Measurements from ENCODE around the gene MS4A14. TPM values are rescaled to one million over a fixed set of nuclear protein-coding genes. Genes with fewer than 3 reads are reported as not detected.

Gene MS4A14
- total and polyA plus RNA-seq, 2 of the 4 experiments (the other 2 are of a cell fraction): not detected

DNA sequence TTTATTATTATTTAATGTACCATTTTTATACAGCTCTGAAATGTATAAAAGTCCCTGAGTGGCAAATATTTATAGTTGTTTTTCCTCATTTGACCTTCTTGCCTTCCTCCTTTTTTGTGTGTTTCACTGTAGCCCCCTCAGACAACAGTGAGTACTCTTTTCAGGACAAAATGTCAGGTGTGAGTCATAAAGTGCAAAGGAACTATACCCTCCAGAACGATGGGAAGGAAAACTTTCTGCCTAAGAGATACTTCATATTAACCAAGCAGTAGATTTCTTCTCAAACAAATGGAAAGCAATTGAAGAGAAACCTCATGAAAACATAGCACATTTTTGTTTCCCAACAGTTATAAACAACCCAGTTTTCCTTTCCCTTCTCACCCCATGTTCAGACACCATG is 34.0 kb upstream of the MS4A14 start:
- no peak overlapping the region for H2BK120ac ChIP-seq (ENCODE audit: low read depth, low read length)
- no peak overlapping the region for H3K4me2 ChIP-seq (ENCODE audit: low read depth, low read length)
- no peak overlapping the region for H4K5ac ChIP-seq (ENCODE audit: low read depth, low read length)
- no peak overlapping the region for H2BK15ac ChIP-seq (ENCODE audit: low read depth, low read length)
- no peak overlapping the region for H2AK9ac ChIP-seq (replicated peaks; ENCODE audit: low read depth, low read length, poor library complexity)
- H3K9ac ChIP-seq (ENCODE audit: low read depth, low read length): no peak overlapping the region
- H4K91ac ChIP-seq (ENCODE audit: insufficient read depth, low read depth, low read length): no peak overlapping the region
- no peak overlapping the region for H3K14ac ChIP-seq (replicated peaks; ENCODE audit: low read depth, low read length)
- H3K18ac ChIP-seq (ENCODE audit: low read depth, low read length): no peak overlapping the region
- H3K4me1 ChIP-seq (ENCODE audit: control insufficient read depth, insufficient read depth, low read length): no peaks in the 10 kb centered on the region
- H2AFZ ChIP-seq (replicated peaks; ENCODE audit: low read length, poor library complexity): no peak overlapping the region
- ChIA-PET POLR2A (ENCODE audit: unreplicated experiment) (no interaction called here), CTCF (interaction anchor here (1.9 kb wide), 1 partner anchor 257 kb away, joined by 6 read pairs; no protein-coding TSS in a partner anchor)
- intact Hi-C loops (cut with micrococcal nuclease): no loop called here
- no peak overlapping the region for H3K27ac ChIP-seq (ENCODE audit: insufficient read depth, low read length)
- H3K36me3 ChIP-seq (ENCODE audit: control insufficient read depth, insufficient read depth, low read length): no peaks in the 10 kb centered on the region
- BruUV-seq (replicated peaks): no TSS peak
- no peak overlapping the region for H2AK5ac ChIP-seq (ENCODE audit: low read depth, low read length)
- H3K4ac ChIP-seq (ENCODE audit: low read depth, low read length): no peak overlapping the region
- H3K79me1 ChIP-seq (ENCODE audit: low read depth in 1 of 2, low read length in 2 of 2): no peaks in the 10 kb centered on the region
- no peaks in the 10 kb centered on the region for H4K20me1 ChIP-seq (ENCODE audit: insufficient read depth, low read length)
- H3K9me1 ChIP-seq (ENCODE audit: insufficient read depth, low read length): no peaks in the 10 kb centered on the region
- H2BK5ac ChIP-seq (ENCODE audit: low read depth, low read length, poor library complexity, severe bottlenecking): no peak overlapping the region
- no peak overlapping the region for H2BK20ac ChIP-seq (ENCODE audit: low read depth, low read length)
- no peak overlapping the region for H4K8ac ChIP-seq (ENCODE audit: low read depth in 2 of 2, low read length in 2 of 2)
- H3K4me3 ChIP-seq (ENCODE audit: insufficient read depth, low read depth, low read length): no peak overlapping the region
- H3K56ac ChIP-seq (ENCODE audit: extremely low read depth, insufficient read depth, low read length): no peak overlapping the region
- no CpG with 5 or more reads among the region's 1 CpG for WGBS, 2 experiments (ENCODE audit: extremely low coverage in 2 of 2, insufficient read length in 1 of 2)
- ATAC-seq (ENCODE audit: low read depth) (no peak), DNase-seq (no peak)
- H3K27me3 ChIP-seq (ENCODE audit: control insufficient read depth, insufficient read depth, low read length): no peaks in the 10 kb centered on the region
- TF ChIP-seq FOS (IDR thresholded peaks at IDR 0.05; ENCODE audit: low read depth, low read length) (no peak), RFX5 (IDR thresholded peaks at IDR 0.05; ENCODE audit: low read depth, low read length) (no peak), MAFK (IDR thresholded peaks at IDR 0.05; ENCODE audit: low read depth, low read length) (no peak), MAZ (IDR thresholded peaks at IDR 0.05; ENCODE audit: borderline replicate concordance, low read depth, low read length) (no peak), BHLHE40 (IDR thresholded peaks at IDR 0.05; ENCODE audit: low read depth, low read length) (no peak), SMC3 (IDR thresholded peaks at IDR 0.05; ENCODE audit: low read depth, low read length) (no peak), RCOR1 (IDR thresholded peaks at IDR 0.05; ENCODE audit: insufficient replicate concordance, low read length) (no peak), MXI1 (IDR thresholded peaks at IDR 0.05; ENCODE audit: borderline replicate concordance, low read depth, low read length) (no peak), NFE2L2 (IDR thresholded peaks at IDR 0.05; ENCODE audit: low read depth, low read length) (no peak), CEBPB (IDR thresholded peaks at IDR 0.05; ENCODE audit: low read depth, low read length) (no peak)
- TF ChIP-seq, protein P1, sequence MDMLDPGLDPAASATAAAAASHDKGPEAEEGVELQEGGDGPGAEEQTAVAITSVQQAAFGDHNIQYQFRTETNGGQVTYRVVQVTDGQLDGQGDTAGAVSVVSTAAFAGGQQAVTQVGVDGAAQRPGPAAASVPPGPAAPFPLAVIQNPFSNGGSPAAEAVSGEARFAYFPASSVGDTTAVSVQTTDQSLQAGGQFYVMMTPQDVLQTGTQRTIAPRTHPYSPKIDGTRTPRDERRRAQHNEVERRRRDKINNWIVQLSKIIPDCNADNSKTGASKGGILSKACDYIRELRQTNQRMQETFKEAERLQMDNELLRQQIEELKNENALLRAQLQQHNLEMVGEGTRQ (IDR thresholded peaks at IDR 0.05; ENCODE audit: low read depth, low read length): no peak
- in situ Hi-C loops (cut with MboI; ENCODE audit: low sequenced_read_pairs): no loop called here
- H3K23ac ChIP-seq (ENCODE audit: low read depth, low read length): no peak overlapping the region
- dilution Hi-C loops (cut with HindIII; ENCODE audit: low sequenced_read_pairs, unreplicated experiment): no loop called here
- peaks cover 5% of the 10 kb centered on the region for H3K9me3 ChIP-seq (ENCODE audit: control insufficient read depth, insufficient read depth, low read length)

Data from IMR-90 (cell line).